G401 (cell line): ENCODE measurements around the gene MT3. TPM values are rescaled to one million over a fixed set of nuclear protein-coding genes. Genes with fewer than 3 reads are reported as not detected.
A peak's percentile ranks its signal among the peaks of the same experiment; 100 is the strongest.

Experiments used
- DNase-seq: peaks from one replicate; pipeline ENCODE4 v3.0.0-alpha.2; 2015; ENCODE audit warnings: low spot score
- in situ Hi-C: cut with HindIII; loops from 2 replicates; pipeline ENCODE4 v1.10.0; 2016; ENCODE audit warnings: low sequenced_read_pairs, mixed read lengths
- total RNA-seq: library from RNA; depleted of rRNA; stranded (reverse); fragments of >200 nt; shearing (Covaris generic); gene quantifications from 2 replicates; pipeline ENCODE4 v1.2.3, GENCODE V29; 2014

Gene MT3
- total RNA-seq, 1 experiment from 2014 or later, result not detected

GRCh38 chr16:56625140-56625942, 36.0 kb downstream of the MT3 start, which contains the start of gene MT1E:
Gene MT1E (plus strand): TSS chr16:56625781. CDS start chr16:56625852, 71 bp downstream.
- DNase-seq, result peak; percentile 72
- in situ Hi-C loops, result no loop called here

DNA sequence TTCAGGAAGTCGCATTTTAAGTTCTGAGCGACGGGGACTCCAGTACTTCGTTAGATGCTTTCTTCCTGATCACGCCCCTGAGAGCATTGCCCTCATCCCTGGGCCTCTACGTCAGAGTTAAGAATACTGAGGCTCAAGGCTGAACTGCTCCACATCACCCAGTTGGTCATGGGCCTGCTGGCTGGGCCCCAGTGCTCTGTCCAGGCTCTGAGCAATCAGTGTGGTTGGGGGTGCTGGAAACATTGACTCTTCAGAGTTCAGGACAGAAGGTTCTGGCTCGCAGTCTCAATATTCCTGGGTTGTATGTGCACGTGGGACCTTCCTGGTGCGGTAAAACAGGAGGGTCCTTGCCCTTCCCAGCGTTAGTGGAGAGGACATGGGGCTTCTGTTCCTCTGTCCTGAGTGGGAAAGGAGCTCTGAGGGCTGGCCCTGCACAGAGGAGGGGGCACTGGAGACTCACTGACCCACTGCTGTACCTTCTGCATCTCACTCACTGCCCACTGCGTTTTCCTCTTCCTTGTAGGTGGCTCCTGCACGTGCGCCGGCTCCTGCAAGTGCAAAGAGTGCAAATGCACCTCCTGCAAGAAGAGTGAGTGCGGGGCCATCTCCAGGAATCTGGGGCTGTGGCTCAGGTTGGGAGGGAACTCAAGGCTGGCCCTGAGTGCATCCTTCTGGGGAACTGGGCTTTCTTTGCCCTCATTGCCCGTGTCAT, 36.8 kb downstream of the MT3 start:
- in situ Hi-C loops, result no loop called here
- no peak for DNase-seq

- in situ Hi-C loops, result no loop called here
- DNase-seq, result no peak
Observed at GRCh38 chr16:56626685-56627084, 37.4 kb downstream of the MT3 start.

DNA sequence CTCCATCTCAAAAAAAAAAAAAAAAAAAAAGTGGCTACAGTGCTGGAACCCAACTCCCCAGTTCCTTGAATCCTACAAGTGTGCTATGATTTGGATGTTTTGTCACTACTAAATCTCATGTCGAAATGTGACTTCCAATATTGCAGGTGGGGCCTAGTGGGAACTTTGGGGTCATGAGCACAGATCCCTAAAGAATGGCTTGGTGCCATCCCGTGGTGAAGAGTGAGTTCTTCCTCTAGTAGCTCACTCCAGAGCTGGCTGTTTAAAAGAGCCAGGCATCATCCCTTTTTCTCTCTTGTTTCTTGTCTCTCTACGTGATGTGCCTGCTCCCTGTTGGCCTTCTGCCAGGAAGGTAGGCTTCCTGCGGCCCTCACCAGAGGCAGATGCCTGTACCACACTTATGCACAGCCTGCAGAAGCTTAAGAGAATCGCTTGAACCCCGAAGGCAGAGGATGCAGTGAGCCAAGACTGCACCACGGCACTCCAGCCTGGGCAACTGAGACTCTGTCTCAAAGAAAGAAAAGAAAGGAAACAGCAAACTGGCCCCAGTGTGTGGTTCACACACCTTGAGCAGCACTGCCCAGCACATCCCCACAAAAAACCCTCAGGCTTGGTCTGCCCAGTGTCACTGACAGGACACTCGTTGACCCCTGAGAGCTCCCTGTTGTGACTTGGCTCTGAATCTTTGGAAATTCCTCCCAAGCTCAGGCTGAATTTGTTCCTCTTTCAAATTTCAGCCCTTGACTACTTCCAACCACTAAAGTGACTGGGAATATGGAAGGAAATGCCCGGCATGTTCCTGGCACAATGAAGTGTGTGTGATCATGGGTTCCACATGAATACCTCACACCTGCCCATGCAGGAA, 39.4 kb downstream of the MT3 start:
- in situ Hi-C loops, result no loop called here
- DNase-seq, result no peak

- in situ Hi-C loops, result no loop called here
Observed at GRCh38 chr16:56629531-56629930, 40.2 kb downstream of the MT3 start.

GRCh38 chr16:56630134-56630533, 40.8 kb downstream of the MT3 start:
- DNase-seq, result no peak
- in situ Hi-C loops, result no loop called here

More at GRCh38 chr16:56629531-56629930, 40.2 kb downstream of the MT3 start:
- no peak for DNase-seq

DNA sequence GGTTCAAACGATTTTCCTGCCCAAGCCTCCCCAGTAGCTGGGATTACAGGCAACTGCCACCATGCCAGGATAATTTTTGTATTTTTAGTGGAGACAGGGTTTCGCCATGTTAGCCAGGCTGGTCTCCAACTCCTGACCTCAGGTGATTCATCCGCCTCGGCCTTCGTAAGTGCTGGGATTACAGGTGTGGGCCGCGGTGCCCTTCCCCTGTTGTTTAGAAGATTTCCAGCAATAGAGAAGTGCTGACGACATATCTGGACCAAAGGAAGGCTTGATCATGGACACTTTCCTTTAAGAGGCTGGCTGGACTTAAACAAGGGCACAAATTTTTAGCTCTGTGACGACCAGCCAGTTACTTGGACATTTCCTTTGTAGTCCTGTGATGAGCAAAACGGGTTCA, 41.9 kb downstream of the MT3 start:
- in situ Hi-C loops, result no loop called here

DNA sequence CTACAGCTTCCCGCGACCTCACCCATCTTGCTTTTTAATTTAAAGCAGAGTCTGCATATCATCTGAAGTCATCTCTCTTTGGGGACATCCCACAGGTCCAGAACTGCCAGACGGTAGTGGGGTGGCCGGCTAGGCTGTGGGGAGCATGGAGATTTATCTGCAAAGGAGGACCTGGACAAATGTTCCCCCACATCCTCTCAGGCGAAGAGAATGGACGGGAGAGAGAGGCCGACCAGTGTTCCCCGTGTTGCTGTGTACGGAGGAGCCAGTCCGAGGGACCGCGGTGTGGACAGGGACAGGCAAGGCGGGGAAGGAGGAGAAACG, 42.5 kb downstream of the MT3 start:
- in situ Hi-C loops, result no loop called here
- DNase-seq, result no peak

More for the DNA sequence above, 41.9 kb downstream of the MT3 start:
- no peak for DNase-seq

DNA sequence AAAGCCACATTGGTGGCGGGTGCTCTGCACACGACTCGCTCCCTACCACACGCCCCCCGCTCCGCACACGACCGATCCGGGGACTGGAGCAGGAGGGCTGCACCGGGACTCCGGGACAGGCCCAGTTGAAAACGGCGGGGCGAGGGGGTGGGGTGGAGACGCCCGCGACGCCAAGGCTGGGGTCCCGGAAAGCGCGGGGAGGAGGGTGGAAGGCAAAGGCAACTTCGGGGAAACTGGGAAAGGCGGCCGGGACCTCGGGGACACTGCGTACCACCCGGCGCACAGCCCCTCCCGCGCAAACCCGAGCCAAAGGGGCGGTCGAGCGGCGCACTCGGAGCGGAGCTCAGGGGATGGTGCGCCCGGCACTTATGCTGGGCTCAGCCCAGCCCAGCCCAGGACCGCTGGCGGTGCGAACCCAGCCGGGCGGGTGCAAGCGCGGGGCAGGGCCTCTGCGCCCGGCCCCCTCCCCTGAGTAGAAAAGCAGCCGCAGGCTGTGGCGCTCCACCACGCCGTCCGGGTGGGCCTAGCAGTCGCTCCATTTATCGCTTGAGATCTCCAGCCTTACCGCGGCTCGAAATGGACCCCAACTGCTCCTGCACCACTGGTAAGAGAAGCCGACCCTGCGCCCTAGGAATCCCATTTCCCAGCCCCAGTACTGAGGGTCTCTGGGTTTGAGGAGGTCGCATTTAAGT, 43.0 kb downstream of the MT3 start, which contains the start of gene MT1M:
Gene MT1M, plus strand, starts transcription at position 504 of the 692 bp plus-strand sequence. Its CDS starts 73 bp downstream, at position 577.
- no peak for DNase-seq
- in situ Hi-C loops, result no loop called here

DNA sequence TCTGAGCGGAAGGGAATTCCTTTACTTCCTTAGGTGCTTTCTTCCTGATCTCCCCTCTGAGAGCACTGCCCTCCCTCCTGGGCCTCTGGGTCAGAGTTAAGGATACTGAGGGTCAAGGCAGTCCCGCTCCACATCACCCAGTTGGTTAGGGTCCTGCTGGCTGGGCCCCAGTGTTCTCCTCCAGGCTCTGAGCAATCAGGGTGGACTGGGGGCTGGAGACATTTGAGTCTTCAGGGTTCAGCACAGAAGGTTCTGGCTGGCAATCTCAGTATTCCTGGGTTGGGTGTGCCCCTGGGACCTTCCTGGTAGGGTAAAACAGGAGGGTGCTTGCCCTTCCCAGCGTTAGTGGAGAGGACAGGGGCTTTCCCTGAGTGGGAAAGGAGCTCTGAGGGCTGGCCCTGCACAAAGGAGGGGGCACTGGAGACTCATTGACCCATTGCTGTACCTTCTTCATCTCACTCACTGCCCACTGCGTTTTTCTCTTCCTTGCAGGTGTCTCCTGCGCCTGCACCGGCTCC, 43.6 kb downstream of the MT3 start:
- in situ Hi-C loops, result no loop called here
- DNase-seq, result no peak

GRCh38 chr16:56633535-56633934, 44.2 kb downstream of the MT3 start:
- no peak for DNase-seq
- in situ Hi-C loops, result no loop called here

GRCh38 chr16:56634715-56635440, 45.5 kb downstream of the MT3 start:
- no peak for DNase-seq
- in situ Hi-C loops, result no loop called here

GRCh38 chr16:56635441-56635967, 46.2 kb downstream of the MT3 start:
- no peak for DNase-seq
- in situ Hi-C loops, result no loop called here

GRCh38 chr16:56636616-56637413, 47.5 kb downstream of the MT3 start:
- in situ Hi-C loops, result no loop called here
- no peak for DNase-seq

DNA sequence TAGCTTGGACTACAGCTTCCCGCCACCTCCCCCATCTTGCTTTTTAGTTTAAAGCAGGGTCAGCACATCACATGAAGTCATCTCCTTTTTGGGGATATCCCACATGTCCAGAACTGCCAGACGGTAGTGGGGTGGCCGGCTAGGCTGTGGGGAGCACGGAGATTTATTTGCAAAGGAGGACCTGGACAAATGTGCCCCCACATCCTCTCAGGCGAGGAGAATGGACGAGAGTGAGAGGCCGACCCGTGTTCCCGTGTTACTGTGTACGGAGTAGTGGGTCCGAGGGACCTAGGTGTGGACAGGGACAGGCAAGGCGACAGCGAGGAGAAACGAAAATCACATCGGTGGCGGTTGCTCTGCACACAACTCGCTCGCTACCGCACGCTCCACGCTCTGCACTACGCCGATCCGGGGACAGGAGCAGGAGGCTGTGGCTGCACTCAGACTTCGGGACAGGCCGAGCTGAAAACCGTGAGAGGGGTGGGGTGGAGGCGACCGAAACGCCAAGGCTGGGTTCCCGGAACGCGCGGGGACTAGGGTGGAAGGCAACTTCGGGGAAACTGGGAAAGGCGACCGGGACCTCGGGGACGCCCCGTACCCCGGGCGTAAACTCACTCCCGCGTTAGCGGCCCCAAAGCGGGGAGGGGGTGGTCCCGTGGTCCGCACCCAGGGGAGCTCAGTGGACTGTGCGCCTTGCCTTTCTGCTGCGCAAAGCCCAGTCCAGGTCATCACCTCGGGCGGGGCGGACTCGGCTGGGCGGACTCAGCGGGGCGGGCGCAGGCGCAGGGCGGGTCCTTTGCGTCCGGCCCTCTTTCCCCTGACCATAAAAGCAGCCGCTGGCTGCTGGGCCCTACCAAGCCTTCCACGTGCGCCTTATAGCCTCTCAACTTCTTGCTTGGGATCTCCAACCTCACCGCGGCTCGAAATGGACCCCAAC, 48.8 kb downstream of the MT3 start, which contains the start of gene MT1A:
Gene MT1A, plus strand, starts transcription at position 853 of the 937 bp plus-strand sequence. Its CDS starts 73 bp downstream, at position 926.
- DNase-seq, result no peak
- in situ Hi-C loops, result no loop called here

DNA sequence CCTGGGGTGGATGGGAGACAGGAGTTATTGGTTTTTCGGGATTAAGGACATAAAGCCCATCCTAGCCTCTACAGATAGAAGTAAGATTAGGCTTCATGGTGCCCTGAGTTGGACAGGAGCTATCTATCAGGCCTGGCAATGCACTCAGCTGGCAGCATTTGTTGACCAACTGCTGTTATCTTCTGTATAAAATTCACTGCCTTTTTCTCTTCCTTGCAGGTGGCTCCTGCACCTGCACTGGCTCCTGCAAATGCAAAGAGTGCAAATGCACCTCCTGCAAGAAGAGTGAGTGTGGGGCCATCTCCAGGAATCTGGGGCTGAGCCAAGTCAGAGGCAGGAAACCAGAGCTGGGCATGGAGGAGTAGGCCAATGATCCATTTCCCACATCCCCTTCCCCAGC, 49.7 kb downstream of the MT3 start:
- no peak for DNase-seq
- in situ Hi-C loops, result no loop called here
